Stimulated activated CD8-positive, alpha-beta memory T cell treated with anti-CD3 and anti-CD28 coated beads, Interleukin-12 subunit alpha, Interleukin-12 subunit beta, amount 100 ng/mL, for 24 hours (primary cell): ENCODE results near the gene RSPO3.
"Not testable (repeated sequence)": the region's sequence is repeated elsewhere in the genome, so short reads cannot be mapped to it uniquely, and the experiment has no call there.

Source experiments
- DNase-seq: peaks from one replicate; pipeline ENCODE4 v3.0.0-alpha.2; 2020; ENCODE audit errors: extremely low read depth

Gene RSPO3

DNA sequence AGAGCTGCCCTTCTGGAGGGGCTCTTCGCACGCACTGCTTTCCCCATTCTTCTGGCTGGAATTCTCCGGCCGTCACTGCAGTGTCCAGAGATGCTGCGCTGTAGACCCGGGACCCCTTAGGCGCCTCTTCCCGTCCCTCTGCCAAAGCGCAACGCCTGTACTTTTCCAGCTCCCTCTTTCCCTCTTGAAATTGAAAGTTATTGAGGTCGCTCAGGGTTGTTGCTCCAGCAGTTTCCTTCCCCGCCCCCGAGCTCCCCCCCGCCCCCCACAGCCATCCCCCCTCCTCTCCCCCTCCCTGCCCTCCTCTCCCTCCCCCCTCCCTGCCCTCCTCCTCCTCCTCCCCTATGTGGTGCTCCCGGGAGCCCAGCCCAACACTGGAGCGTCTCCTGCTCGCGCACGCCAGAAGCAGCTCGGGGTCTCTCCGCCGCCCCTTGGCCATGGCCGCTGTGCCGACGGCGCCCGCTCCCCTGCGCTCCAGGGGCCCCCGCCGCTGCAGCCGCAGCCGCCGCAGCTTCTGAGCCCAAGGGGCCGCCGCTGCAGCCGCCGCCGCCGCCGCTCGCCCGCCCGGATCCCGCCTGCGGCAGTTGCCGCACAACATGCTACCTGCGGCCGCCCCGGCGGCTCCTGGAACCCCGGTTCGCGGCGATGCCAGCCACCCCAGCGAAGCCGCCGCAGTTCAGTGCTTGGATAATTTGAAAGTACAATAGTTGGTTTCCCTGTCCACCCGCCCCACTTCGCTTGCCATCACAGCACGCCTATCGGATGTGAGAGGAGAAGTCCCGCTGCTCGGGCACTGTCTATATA lies at the start of gene RSPO3:
TSS of gene RSPO3 (plus strand) at position 374 of the 804 bp plus-strand sequence. CDS start 522 bp downstream, outside the sequence.
- no peak for DNase-seq

DNA sequence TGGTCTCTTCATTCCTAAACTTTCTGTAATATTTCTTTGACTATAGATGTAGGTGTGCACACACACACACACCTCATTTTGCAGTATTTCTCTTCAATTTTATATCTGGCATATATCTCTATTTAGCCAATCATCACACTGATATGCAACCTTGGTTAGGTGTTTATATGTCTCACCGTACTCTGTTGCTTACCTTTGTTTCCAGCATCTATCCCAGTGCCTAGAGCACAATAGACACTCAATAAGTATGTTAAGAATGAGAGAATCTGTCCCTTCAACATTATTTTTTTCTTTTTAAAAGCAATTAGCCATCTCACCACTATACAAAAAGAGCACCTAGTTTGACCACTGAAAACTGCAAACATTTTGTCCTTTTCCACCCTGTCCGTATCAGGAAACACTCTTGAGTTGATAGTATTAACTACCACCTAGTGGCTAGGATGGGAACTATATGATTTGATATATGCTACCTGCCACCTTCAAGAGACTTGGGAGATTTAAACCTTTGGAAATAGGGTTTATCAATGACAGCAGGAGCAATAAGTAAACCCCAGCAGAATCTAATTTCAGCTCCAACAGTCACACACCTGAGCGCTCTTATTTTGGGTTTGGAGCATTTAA lies 48.7 kb upstream of the RSPO3 start:
- DNase-seq, result no peak

DNA sequence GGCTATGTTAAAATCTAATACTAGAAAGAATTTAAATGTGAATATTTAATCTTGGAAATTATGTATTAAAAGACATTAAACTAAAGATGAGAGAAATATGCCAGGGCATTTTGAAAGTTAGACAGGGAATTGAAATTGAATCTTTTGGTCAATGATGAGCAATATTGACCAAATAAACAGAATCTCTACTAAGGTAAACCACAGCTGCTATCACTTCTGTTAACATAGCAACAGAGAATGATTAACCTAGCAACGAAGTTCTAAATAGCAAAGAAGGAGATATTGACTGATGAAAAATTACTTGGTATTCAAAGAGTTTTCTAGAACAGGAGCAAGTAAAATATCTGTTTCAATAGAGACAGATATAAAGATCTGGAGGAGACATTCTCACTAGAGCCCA lies 45.2 kb upstream of the RSPO3 start:
- no peak for DNase-seq

- no peak for DNase-seq
These were observed 42.0 kb upstream of the RSPO3 start for GRCh38 chr6:127076466-127076865.

- no peak for DNase-seq
These were observed 40.6 kb upstream of the RSPO3 start for GRCh38 chr6:127077886-127078285.

DNA sequence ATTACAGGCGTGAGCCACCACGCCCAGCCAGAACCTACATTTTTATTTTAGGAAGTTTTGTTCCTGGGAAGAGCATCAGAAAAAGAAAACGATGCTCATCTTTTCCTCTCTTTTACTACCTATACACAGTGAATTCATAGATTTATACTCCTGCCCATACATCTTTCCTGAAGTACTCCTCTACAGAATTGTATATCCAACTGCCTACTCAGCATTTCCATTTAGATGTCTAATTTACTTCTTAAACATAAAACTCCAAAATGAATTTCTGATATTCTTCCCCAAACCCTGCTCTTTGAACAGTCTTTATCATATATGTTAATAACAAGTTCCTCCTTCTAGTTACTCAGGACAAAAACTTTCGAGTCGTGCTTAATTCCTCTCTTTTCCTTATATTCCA lies 39.8 kb upstream of the RSPO3 start:
- DNase-seq, result no peak

DNA sequence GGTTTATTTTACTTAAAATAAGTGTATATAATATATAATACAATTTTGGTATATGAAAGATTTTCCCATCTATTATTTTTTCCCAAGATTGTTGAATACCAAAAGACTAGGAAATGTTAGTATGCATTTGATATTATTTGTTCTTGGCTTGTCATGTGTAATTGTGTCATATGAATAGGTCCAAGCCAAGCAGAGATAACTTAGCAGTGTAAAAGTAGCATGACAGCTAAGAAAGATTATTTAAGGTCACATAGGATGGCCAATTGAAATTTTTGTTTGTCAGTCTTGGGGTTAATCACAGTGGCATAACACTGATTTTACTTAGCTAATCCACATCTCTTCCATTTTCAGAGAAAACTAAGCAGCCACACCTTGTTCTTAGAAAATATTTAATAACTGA lies 38.8 kb upstream of the RSPO3 start:
- DNase-seq, result no peak

GRCh38 chr6:127080081-127080480 lies 38.4 kb upstream of the RSPO3 start:
- DNase-seq, result no peak

DNA sequence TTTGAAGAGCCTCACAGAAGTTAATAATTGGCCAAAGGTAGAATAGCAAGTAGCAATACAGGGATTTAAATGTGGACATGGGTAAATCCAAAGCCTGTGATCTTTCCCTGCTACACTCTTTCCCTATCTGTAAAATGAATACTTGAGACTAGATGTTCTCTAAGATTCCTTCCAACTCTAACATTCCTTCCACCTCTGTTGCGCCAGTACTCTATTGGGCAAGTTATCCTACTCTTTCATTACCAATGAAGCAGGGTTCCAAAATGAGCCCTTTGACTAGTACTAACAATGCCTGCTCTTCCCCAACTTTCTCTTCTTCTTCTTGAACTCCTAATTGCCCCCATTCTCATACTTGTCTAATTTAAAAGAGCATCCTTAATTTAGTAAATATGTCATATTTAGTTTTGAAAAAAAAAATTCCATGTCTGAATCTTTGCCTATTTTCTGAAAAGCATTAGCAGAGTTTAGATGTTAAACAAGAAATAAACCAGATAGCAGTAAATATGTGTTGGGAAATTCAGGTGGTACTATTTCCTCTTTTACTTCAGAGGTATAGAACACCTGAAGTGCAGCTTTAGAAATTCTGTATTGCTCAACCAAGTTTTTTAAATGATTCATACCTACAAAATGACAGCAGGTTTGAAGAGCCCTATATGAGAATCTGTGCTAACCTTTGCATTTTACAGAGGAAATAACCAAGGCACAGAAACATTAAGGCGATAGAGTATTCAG lies 35.1 kb upstream of the RSPO3 start:
- DNase-seq, result no peak

- no peak for DNase-seq
These were observed 34.5 kb upstream of the RSPO3 start for GRCh38 chr6:127083963-127084310.

- DNase-seq, result no peak
These were observed 33.3 kb upstream of the RSPO3 start for GRCh38 chr6:127085181-127085580.

DNA sequence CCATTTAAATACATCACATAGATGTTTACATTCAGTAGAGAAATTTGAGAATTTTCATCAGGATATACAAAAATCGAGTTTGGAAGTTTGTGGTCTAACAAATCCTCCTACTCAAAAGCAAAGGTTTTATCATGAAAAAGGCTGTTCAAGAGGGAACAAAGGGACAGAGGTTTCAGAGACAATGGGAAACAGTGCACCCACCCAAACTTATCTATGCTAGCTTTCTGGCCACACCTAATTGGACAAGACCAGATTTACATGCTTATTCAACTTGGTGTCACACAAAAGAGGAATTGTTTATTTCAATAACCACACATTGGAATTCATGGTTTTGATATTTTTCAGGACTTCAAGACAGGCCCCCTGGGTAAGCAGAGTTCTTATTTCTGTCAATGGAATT lies 28.4 kb upstream of the RSPO3 start:
- no peak for DNase-seq

DNA sequence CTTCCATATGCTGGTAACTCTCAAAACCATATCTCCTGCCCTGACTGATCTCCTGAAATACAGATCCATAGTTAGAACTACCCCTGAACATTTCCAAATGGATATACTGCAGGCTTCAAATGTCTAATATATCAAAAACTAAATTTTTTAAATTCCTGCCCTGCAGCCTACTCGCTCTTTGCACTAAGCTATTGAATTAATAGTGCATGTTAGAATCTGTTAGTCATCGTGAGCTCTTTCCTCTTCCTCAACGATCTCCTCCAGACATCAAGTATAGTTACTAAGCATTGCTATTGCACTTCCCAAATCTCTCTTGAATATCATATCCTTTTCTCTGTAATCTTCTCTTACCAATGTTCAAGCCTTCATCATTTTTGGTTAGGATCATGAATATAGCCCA lies 26.0 kb upstream of the RSPO3 start:
- no peak for DNase-seq

GRCh38 chr6:127094791-127095190 lies 23.7 kb upstream of the RSPO3 start:
- DNase-seq, result no peak

DNA sequence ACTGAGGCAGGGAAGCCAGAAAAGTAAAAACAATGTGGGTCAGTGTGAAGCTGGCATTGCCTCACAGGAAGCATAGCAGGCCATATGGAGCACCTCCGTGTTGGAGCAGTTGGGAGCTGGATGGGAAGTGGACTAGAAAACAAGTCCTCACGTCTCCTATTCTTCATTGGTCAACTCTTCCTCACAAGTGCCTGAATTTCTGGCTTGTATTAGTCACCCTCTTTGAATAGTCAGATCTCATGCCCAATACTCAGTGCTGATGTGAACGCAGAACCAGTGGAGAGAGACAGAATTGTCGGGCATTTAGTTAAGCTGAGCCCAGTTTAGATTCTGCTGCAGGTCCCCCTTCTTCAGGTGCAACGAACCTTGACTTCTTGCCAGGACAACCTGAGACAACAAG lies 22.3 kb upstream of the RSPO3 start:
- DNase-seq, result no peak

DNA sequence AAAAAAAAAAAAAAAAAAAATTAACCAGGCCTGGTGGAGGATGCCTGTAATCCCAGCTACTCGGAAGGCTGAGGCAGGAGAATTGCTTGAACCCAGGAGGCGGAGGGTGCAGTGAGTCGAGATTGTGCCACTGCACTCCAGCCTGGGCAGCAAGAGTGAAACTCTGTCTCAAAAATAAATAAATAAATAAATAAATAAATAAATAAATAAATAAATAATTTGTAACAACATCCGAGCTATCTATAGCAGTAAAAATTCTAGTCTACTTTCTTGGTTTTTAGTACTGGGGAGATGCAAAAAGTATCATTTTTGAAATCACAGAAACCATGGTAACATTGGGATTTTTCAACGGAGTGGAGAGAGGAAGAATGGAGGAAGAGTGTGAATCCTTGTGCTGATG lies 21.0 kb upstream of the RSPO3 start:
- DNase-seq, result not testable (repeated sequence)

DNA sequence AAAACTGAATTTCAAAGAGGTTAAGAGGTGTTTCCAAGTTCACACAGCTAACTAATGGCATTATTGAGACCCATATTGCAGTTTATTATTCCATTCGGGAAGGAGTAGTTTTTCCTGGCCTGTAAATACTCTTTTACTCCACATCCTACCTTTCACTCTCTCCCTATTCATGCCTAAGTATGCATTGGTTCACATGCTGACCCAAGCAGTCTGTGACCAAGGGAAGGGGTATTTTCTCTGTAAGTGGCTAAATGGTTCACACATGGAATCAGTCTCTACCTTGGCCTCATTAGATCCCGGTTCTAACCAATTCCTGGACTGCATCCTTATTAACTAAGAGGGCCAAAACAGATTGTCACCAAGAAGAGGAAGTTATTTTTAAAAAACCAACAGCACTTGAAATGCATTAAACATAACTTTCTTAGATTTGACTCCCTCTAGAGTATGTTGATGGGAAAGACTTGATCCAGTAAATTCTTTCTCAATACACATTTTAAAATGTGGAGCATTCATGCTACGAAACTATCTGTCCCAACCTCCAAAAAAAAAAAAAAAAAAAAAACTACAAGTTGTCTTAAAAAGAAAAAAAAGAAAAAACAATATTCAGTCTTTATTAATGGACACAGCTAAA lies 17.8 kb upstream of the RSPO3 start:
- no peak for DNase-seq

DNA sequence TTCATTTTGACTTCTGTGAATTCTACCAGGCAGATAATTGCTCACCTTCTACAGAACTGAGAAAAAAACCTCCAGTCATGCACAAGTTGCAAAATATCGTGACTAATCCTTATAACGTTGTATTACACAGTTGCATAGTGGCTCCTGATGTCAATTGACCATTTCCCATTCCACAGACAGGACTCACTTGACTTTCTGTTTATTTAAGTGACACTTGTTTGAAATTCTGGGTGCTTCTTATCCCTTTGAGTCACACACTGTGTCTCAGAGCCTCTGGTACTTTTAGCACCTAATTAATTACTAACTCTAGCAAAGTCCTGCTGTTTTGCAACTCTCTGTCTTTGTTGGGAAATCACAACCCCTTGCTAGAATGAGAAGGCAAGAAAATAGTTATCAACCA lies 16.2 kb upstream of the RSPO3 start:
- no peak for DNase-seq

DNA sequence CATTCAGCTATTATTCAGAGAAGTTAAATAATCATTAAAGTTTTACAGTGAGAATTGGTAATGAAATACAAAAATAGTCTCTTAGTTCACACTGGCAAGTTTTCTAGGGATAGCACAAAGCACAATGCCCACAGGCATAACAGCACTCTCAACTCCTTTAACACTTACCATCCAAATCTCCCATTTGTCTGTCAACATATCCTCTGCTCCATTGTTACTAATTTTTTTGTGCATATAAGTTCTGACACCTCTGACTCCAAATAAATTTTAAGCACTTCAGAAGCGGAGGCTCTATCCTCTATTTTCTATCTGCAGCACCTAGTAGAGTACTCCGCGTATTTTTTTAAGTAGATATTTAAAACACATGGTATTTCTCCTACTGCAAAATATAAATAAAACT lies 15.6 kb upstream of the RSPO3 start:
- DNase-seq, result no peak

DNA sequence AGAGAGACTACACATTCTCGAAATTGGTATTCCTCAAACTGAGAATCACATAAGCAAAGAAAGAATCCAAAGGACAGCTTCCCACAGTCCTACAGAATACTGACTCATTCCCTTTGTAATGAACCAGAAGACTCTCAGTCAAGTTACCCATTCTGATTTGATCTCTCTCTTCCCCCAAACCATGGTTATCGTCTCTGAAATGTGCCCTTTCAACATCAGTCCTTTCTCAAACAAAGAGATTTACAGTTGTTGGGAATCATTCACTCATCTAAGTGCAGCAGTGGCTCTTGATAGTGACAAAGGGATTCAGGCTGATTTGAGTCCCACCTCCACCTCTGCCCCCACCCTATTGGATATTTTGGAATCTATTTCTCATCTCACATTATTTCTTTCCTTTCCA lies 15.0 kb upstream of the RSPO3 start:
- no peak for DNase-seq

DNA sequence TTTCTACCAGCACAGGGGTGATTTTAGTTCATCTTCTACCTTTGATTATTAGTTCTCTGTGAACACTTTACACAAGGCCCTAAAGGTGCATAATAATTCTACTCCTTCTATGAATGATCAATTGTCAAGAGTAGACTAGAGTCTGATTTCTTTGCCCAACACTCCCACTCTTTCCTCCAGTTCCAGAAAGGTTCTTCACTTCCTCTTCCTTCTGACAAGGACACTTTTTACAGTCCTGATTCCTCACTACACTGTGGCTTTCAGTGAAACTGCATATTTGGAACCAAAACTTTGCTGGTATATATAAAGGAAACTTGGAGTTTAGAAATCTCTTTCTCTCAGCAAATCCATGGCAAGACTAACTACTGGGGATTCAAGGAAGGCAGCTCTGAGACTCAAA lies 10.6 kb upstream of the RSPO3 start:
- DNase-seq, result no peak

DNA sequence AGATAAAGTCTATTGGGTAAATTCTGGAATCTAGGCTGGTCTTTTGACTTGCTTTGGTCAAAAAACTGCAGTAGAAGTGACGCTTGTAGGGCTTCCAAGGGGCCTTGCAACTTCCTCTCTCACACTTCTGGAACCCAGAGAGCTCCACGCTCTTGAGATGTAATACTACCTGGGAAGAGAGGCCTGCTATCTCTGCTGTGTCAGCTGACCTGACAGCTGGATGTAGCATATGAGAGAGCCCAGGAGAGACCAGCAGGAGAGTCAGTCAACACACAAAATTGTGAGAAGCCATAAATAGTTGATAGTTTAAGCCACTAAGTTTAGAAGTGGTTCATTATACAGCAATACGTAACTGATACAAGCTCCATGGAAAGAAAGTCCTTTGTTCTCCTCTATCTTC lies 7.8 kb upstream of the RSPO3 start:
- no peak for DNase-seq

GRCh38 chr6:127111526-127111925 lies 6.9 kb upstream of the RSPO3 start:
- no peak for DNase-seq
